SU-DHL-6 (cell line): Measurements from ENCODE around the gene FSD1.

Experiments
- H2AFZ ChIP-seq: fragments of 200-600 bp; sonication (generic); 2 replicates; pipeline ENCODE4 v1.6.1; 2014; ENCODE audit warnings: low read depth, mild to moderate bottlenecking, moderate library complexity, mixed read lengths, antibody characterized with exemption, low read length; ENCODE audit not compliant: severe bottlenecking
- H3F3A ChIP-seq: fragments of 200-600 bp; shearing (Covaris generic); 2 replicates; pipeline ENCODE4 v1.6.0; 2016; ENCODE audit warnings: antibody characterized with exemption, mild to moderate bottlenecking; ENCODE audit not compliant: insufficient read depth
- H3K27ac ChIP-seq: fragments of 200-600 bp; sonication (generic); 2 replicates; pipeline ENCODE4 v1.5.1; 2016; ENCODE audit warnings: low read depth, mild to moderate bottlenecking, low read length, moderate library complexity, mixed read lengths
- H3K27me3 ChIP-seq: fragments of 200-600 bp; sonication (generic), shearing (Covaris generic); 2 replicates; pipeline ENCODE4 v1.6.0; 2014; ENCODE audit warnings: mild to moderate bottlenecking, low read length
- H3K36me3 ChIP-seq: fragments of 200-600 bp; sonication (generic); 2 replicates; pipeline ENCODE4 v1.6.1; 2014; ENCODE audit warnings: mild to moderate bottlenecking, low read length, mixed read lengths
- H3K4me2 ChIP-seq: fragments of 300-600, 200-600 bp; shearing (Covaris generic), sonication (generic); 2 replicates; pipeline ENCODE4 v1.6.0; 2014; ENCODE audit warnings: low read length, low read depth, mild to moderate bottlenecking; ENCODE audit not compliant: poor library complexity, severe bottlenecking
- H3K4me3 ChIP-seq: fragments of 200-600 bp; sonication (generic); 2 replicates; pipeline ENCODE4 v1.5.1; 2014; ENCODE audit warnings: antibody characterized with exemption, low read length, mild to moderate bottlenecking, mixed read lengths; ENCODE audit not compliant: insufficient read depth, poor library complexity, severe bottlenecking
- H3K79me2 ChIP-seq: fragments of 200-600 bp; sonication (generic); 2 replicates; pipeline ENCODE4 v1.6.1; 2014; ENCODE audit warnings: mild to moderate bottlenecking, low read length, moderate library complexity; ENCODE audit not compliant: insufficient read depth
- H3K9ac ChIP-seq: fragments of 200-600 bp; sonication (generic); 2 replicates; pipeline ENCODE4 v1.7.0; 2014; ENCODE audit warnings: mild to moderate bottlenecking, low read length
- H3K9me2 ChIP-seq: fragments of 200-600 bp; sonication (generic); replicated peaks from 2 replicates; pipeline ENCODE4 v1.6.1; 2014; ENCODE audit warnings: low read length; ENCODE audit not compliant: insufficient read depth
- H3K9me3 ChIP-seq: fragments of 200-600 bp; sonication (generic); 2 replicates; pipeline ENCODE4 v1.6.1; 2014; ENCODE audit warnings: low read length, mixed read lengths; ENCODE audit not compliant: insufficient read depth
- H4K20me1 ChIP-seq: fragments of 200-600 bp; sonication (generic); 2 replicates; pipeline ENCODE4 v1.6.1; 2014; ENCODE audit warnings: low read depth, mild to moderate bottlenecking, antibody characterized with exemption, low read length, moderate library complexity, mixed read lengths
- CTCF ChIP-seq: fragments of 200-600 bp; sonication (generic); IDR thresholded peaks from one replicate; pipeline ENCODE4 v1.5.1; 2017; ENCODE audit warnings: antibody characterized with exemption, mild to moderate bottlenecking, low read length, moderate library complexity; ENCODE audit not compliant: insufficient read depth, poor library complexity, severe bottlenecking
- EZH2phosphoT487 ChIP-seq: fragments of 200-600 bp; sonication (generic), shearing (Covaris generic); conservative IDR thresholded peaks from 2 replicates; pipeline ENCODE4 v1.6.1; 2018; ENCODE audit warnings: mild to moderate bottlenecking, antibody characterized with exemption, low read length, moderate library complexity, mixed read lengths

Gene FSD1

GRCh38 chr19:4360081-4360569 is 55.7 kb downstream of the FSD1 start:
- no peaks in the 10 kb centered on the region for H3K27me3 ChIP-seq
- H3F3A ChIP-seq: no peaks in the 10 kb centered on the region
- H3K9me2 ChIP-seq: no peaks in the 10 kb centered on the region
- no peaks in the 10 kb centered on the region for H3K9me3 ChIP-seq
- no peak overlapping the region for H3K4me3 ChIP-seq
- H3K36me3 ChIP-seq: no peaks in the 10 kb centered on the region
- no peak overlapping the region for H3K9ac ChIP-seq
- no peak for TF ChIP-seq EZH2phosphoT487
- no peak for TF ChIP-seq CTCF
- H2AFZ ChIP-seq: no peak overlapping the region
- no peaks in the 10 kb centered on the region for H3K79me2 ChIP-seq
- no peak overlapping the region for H3K27ac ChIP-seq
- no peak overlapping the region for H3K4me2 ChIP-seq
- no peaks in the 10 kb centered on the region for H4K20me1 ChIP-seq

- Histone ChIP-seq H3F3A (no peaks in the 10 kb centered on the region), H3K36me3 (no peaks in the 10 kb centered on the region), H3K4me2 (no peak overlapping the region), H3K9me2 (no peaks in the 10 kb centered on the region), H3K79me2 (no peaks in the 10 kb centered on the region), H3K4me3 (no peak overlapping the region), H3K27ac (no peak overlapping the region), H3K27me3 (no peaks in the 10 kb centered on the region), H4K20me1 (no peaks in the 10 kb centered on the region), H3K9ac (no peak overlapping the region), H3K9me3 (no peaks in the 10 kb centered on the region), H2AFZ (no peak overlapping the region)
- no peak for TF ChIP-seq EZH2phosphoT487
- TF ChIP-seq CTCF: no peak
Observed at GRCh38 chr19:4360641-4361151, 56.3 kb downstream of the FSD1 start.

GRCh38 chr19:4361152-4362046 is 57.0 kb downstream of the FSD1 start:
- no peaks in the 10 kb centered on the region for H3K27me3 ChIP-seq
- H3F3A ChIP-seq: no peaks in the 10 kb centered on the region
- no peak overlapping the region for H3K27ac ChIP-seq
- no peaks in the 10 kb centered on the region for H3K9me3 ChIP-seq
- H4K20me1 ChIP-seq: no peaks in the 10 kb centered on the region
- TF ChIP-seq EZH2phosphoT487 (no peak), CTCF (no peak)
- no peak overlapping the region for H3K9ac ChIP-seq
- H2AFZ ChIP-seq: no peak overlapping the region
- H3K36me3 ChIP-seq: no peaks in the 10 kb centered on the region
- no peaks in the 10 kb centered on the region for H3K79me2 ChIP-seq
- H3K4me3 ChIP-seq: no peak overlapping the region
- H3K9me2 ChIP-seq: no peaks in the 10 kb centered on the region
- H3K4me2 ChIP-seq: no peak overlapping the region
